Endothelial cell of umbilical vein (primary cell): ENCODE data around the gene SLC13A5. TPM values are rescaled to one million over a fixed set of nuclear protein-coding genes. Genes with fewer than 3 reads are reported as not detected.

ENCODE experiments used
- BruUV-seq: library from RNA; stranded (reverse); fragments of 400-500 nt; replicated peaks from 2 replicates; lab custom pipeline; 2021; lab: Mats Ljungman, UMichigan
- CTCF ChIA-PET: fragments of 300-600, 350-600 bp; sonication (Branson Sonifier 250); formaldehyde crosslinking; loops from one replicate; lab custom pipeline; 2021; ENCODE audit warnings: antibody characterized with exemption, inconsistent platforms; lab: Charles Lee
- POLR2A ChIA-PET: fragments of 300-600, 350-600 bp; sonication (Branson Sonifier 250); formaldehyde crosslinking; loops from one replicate; lab custom pipeline; 2021; ENCODE audit warnings: antibody characterized with exemption, inconsistent platforms; lab: Charles Lee
- DNase-seq: peaks from one replicate; pipeline ENCODE4 v3.0.0-alpha.2; 2011; ENCODE audit warnings: low read depth, low spot score
- FAIRE-seq: peaks from 2 replicates; lab custom pipeline; 2011; peaks lifted over from hg19 to GRCh38; lab: Jason Lieb, UNC
- H2AFZ ChIP-seq: 2 replicates; pipeline ENCODE4 v1.6.0; 2012; ENCODE audit warnings: low read depth, low read length, control low read depth, inconsistent platforms
- H3K27ac ChIP-seq: 2 replicates; pipeline ENCODE4 v1.5.1; 2011; ENCODE audit warnings: low read depth, mild to moderate bottlenecking, control low read depth, low read length, moderate library complexity; ENCODE audit not compliant: insufficient read depth
- H3K27me3 ChIP-seq, 2 experiments: 2 replicates each; pipeline versions ENCODE4 v1.6.0 to v1.6.1; 2011; ENCODE audit warnings: low read length in 2 of 2, mixed read lengths in 1 of 2; ENCODE audit not compliant: control insufficient read depth in 2 of 2, insufficient read depth in 2 of 2
- H3K36me3 ChIP-seq, 2 experiments: 2 replicates in 1 of 2; 3 replicates in 1 of 2; pipeline ENCODE4 v1.5.1; 2011; ENCODE audit warnings: low read length in 2 of 2, mild to moderate bottlenecking in 1 of 2, moderate library complexity in 1 of 2; ENCODE audit not compliant: control insufficient read depth in 2 of 2, insufficient read depth in 2 of 2; ENCODE audit errors: extremely low read depth in 1 of 2
- H3K4me1 ChIP-seq: 3 replicates; pipeline ENCODE4 v1.5.1; 2011; ENCODE audit warnings: mild to moderate bottlenecking, low read length; ENCODE audit not compliant: control insufficient read depth, insufficient read depth; ENCODE audit errors: extremely low read depth
- H3K4me2 ChIP-seq: 2 replicates; pipeline ENCODE4 v1.6.1; 2011; ENCODE audit warnings: low read length, control low read depth, mixed read lengths; ENCODE audit not compliant: insufficient read depth
- H3K4me3 ChIP-seq, 3 experiments: fragments of 200-600 bp in 1 of 3; sonication (generic), shearing (Covaris generic) in 1 of 3; replicated peaks in 1 of 3; 2 replicates each; pipeline ENCODE4 v1.5.1; 2011 to 2016; ENCODE audit warnings: control low read depth in 3 of 3, low read length in 3 of 3, mild to moderate bottlenecking in 2 of 3, inconsistent platforms in 1 of 3, low read depth in 1 of 3, moderate library complexity in 1 of 3; ENCODE audit not compliant: insufficient read depth in 1 of 3
- H3K79me2 ChIP-seq: 2 replicates; pipeline ENCODE4 v1.6.0; 2012; ENCODE audit warnings: low read length, inconsistent platforms; ENCODE audit not compliant: control insufficient read depth, insufficient read depth
- H3K9ac ChIP-seq: replicated peaks from 2 replicates; pipeline ENCODE3; 2011; ENCODE audit warnings: low read length, control low read depth; ENCODE audit not compliant: insufficient read depth; ENCODE audit errors: extremely low read depth
- H3K9me1 ChIP-seq: replicated peaks from 3 replicates; pipeline ENCODE4 v1.6.0; 2011; ENCODE audit warnings: mild to moderate bottlenecking, low read length; ENCODE audit not compliant: control insufficient read depth, insufficient read depth; ENCODE audit errors: extremely low read depth
- H3K9me3 ChIP-seq: replicated peaks from 2 replicates; pipeline ENCODE4 v1.5.1; 2012; ENCODE audit warnings: low read length, inconsistent platforms; ENCODE audit not compliant: control insufficient read depth, insufficient read depth
- H4K20me1 ChIP-seq: replicated peaks from 2 replicates; pipeline ENCODE3; 2011; ENCODE audit warnings: mild to moderate bottlenecking, low read length; ENCODE audit not compliant: control insufficient read depth, insufficient read depth; ENCODE audit errors: extremely low read depth
- CTCF ChIP-seq, 2 donors: IDR thresholded peaks; 1 replicate in 1 of 2; 2 replicates in 1 of 2; pipeline ENCODE4 v1.5.1; 2011; ENCODE audit warnings: low read length in 2 of 2, mild to moderate bottlenecking in 2 of 2, moderate library complexity in 2 of 2, control low read depth in 1 of 2, inconsistent platforms in 1 of 2, low read depth in 1 of 2; ENCODE audit not compliant: insufficient read depth in 1 of 2; ENCODE audit errors: extremely low read depth in 1 of 2
- GATA2 ChIP-seq: IDR thresholded peaks from 2 replicates; pipeline ENCODE4 v1.7.0; 2011; ENCODE audit warnings: low read depth, mild to moderate bottlenecking, moderate library complexity, mixed read lengths, low read length; ENCODE audit not compliant: insufficient read length, insufficient read depth
- JUN ChIP-seq: IDR thresholded peaks from 2 replicates; pipeline ENCODE4 v1.6.1; 2011; ENCODE audit warnings: borderline replicate concordance, low read depth; ENCODE audit not compliant: insufficient read length, insufficient read depth
- MYC ChIP-seq: IDR thresholded peaks from one replicate; pipeline ENCODE4 v1.6.1; 2011; ENCODE audit warnings: mild to moderate bottlenecking, low read depth, low read length
- POLR2AphosphoS5 ChIP-seq: IDR thresholded peaks from 2 replicates; pipeline ENCODE4 v1.6.1; 2012; ENCODE audit warnings: low read depth, mild to moderate bottlenecking, control low read depth, low read length, moderate library complexity; ENCODE audit not compliant: insufficient read depth
- dilution Hi-C: fragments of 300-500 bp; cut with MboI; formaldehyde crosslinking; loops from one replicate; pipeline ENCODE4 v1.15.0; 2019; ENCODE audit warnings: low sequenced_read_pairs; ENCODE audit not compliant: extremely low pct_ligation_motif_present
- intact Hi-C: fragments of 100-400 bp; cut with micrococcal nuclease; formaldehyde crosslinking; loops from one replicate; pipeline ENCODE4 v1.10.0; 2022
- polyA plus RNA-seq, 4 experiments: library from polyadenylated mRNA; depleted of rRNA in 3 of 4; stranded (reverse) in 3 of 4; unstranded in 1 of 4; fragments of >200 nt; gene quantifications; 2 replicates each; pipeline versions ENCODE4 v1.2.1 to v1.2.3, GENCODE V29; 2011 to 2012; ENCODE audit warnings: missing spikeins in 1 of 4
- total RNA-seq: library from RNA; stranded (reverse); gene quantifications from 2 replicates; pipeline ENCODE4 v1.2.3, GENCODE V29; 2021

SLC13A5 gene
- total and polyA plus RNA-seq, 2 donors (not counting 3 experiments of a cell fraction or from before 2014, with no cell fraction given): 0.03 TPM; not detected in 1

- peak; percentile 44 for DNase-seq
- Histone ChIP-seq H3K4me2 (no peak overlapping the region), H3K27ac (no peak overlapping the region), H3K9me1 (no peaks in the 10 kb centered on the region), H4K20me1 (no peaks in the 10 kb centered on the region), H3K9ac (no peak overlapping the region), H3K27me3 (peaks cover 0 to 3% of the 10 kb centered on the region in 2 experiments), H3K4me3 (no peak overlapping the region), H2AFZ (no peak overlapping the region), H3K36me3 (no peaks in the 10 kb centered on the region), H3K79me2 (no peaks in the 10 kb centered on the region), H3K9me3 (no peaks in the 10 kb centered on the region), H3K4me1 (peaks cover 27% of the 10 kb centered on the region)
- no TSS peak for BruUV-seq
- intact Hi-C loops (loop anchor here (1.0 to 5.0 kb wide), 2 partner anchors 51 to 672 kb away; no protein-coding TSS in a partner anchor), dilution Hi-C loops (no loop called here)
- ChIA-PET POLR2A (interaction anchor here (0.6 kb wide), 1 partner anchor 38 kb away, joined by 4 read pairs; no protein-coding TSS in a partner anchor), CTCF (interaction anchor here (0.7 to 5.8 kb wide), 17 partner anchors 8 to 255 kb away, joined by 3 to 81 read pairs (median 4); partner anchors contain the start of gene SLC13A5)
- TF ChIP-seq CTCF (IDR thresholded peaks at IDR 0.05; ENCODE audit: extremely low read depth in 1 of 2, insufficient read depth in 1 of 2, low read depth in 1 of 2, low read length in 2 of 2): peak; percentile 8 to 16
- TF ChIP-seq JUN: no peak
- FAIRE-seq: no peak
Measured at GRCh38 chr17:6749519-6749918, 36.4 kb upstream of the SLC13A5 start.

DNA sequence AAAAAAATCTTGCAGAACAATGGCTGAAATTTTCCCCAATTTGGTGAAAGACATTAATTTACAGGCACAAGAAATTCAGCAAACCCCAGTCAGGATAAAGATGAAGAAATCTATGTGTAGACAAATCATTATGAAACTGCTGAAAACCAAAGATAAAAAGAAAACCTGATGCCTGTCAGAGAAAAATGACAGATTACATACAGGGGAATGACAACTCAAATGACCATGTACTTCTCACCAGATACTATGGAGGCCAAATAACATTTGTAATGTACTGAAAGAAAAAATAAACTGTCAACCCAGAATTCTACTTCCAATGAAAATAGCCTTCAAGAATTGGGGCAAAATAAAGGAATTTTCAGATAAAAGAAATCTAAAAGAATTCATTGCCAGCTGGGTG is 35.4 kb upstream of the SLC13A5 start:
- FAIRE-seq: no peak
- peaks cover 23% of the 10 kb centered on the region for H3K4me1 ChIP-seq
- TF ChIP-seq JUN (no peak), MYC (no peak), CTCF (IDR thresholded peaks at IDR 0.05; ENCODE audit: extremely low read depth in 1 of 2, insufficient read depth in 1 of 2, low read depth in 1 of 2, low read length in 2 of 2) (no peak), POLR2AphosphoS5 (no peak), GATA2 (no peak)
- POLR2A ChIA-PET: no interaction called here
- peaks cover 3 to 5% of the 10 kb centered on the region in 2 experiments for H3K27me3 ChIP-seq
- CTCF ChIA-PET: interaction anchor here (0.9 to 5.8 kb wide), 4 partner anchors 12 to 145 kb away, joined by 3 to 81 read pairs (median 10); partner anchors contain the start of gene SLC13A5
- H3K9me3 ChIP-seq: no peaks in the 10 kb centered on the region
- H3K4me3 ChIP-seq: no peak overlapping the region
- no peaks in the 10 kb centered on the region for H3K9me1 ChIP-seq
- H3K4me2 ChIP-seq: no peak overlapping the region
- no peak for DNase-seq
- H4K20me1 ChIP-seq: no peaks in the 10 kb centered on the region
- no peaks in the 10 kb centered on the region for H3K36me3 ChIP-seq
- intact Hi-C loops (loop anchor here (1.0 to 5.0 kb wide), 2 partner anchors 52 to 671 kb away; no protein-coding TSS in a partner anchor), dilution Hi-C loops (no loop called here)
- no TSS peak for BruUV-seq
- H3K79me2 ChIP-seq: no peaks in the 10 kb centered on the region
- H3K9ac ChIP-seq: no peak overlapping the region
- H2AFZ ChIP-seq: no peak overlapping the region
- no peak overlapping the region for H3K27ac ChIP-seq
